Activated T-cell treated with anti-CD3 and anti-CD28 coated beads, Interleukin-2, amount 50 U/mL, for 72 hours (primary cell): Measurements from ENCODE around the gene IFNL2. TPM values are rescaled to one million over a fixed set of nuclear protein-coding genes. Genes with fewer than 3 reads are reported as not detected.
A peak's percentile ranks its signal among the peaks of the same experiment; 100 is the strongest.

Experiments
- ATAC-seq, 2 donors: fragments of 150-1000 bp; cut with Tn5 transposase; replicated peaks in 1 of 2; 2 replicates each; pipeline ENCODE4 v1.10.0; 2021; ENCODE audit warnings: moderate library complexity in 2 of 2, mild to moderate bottlenecking in 1 of 2
- DNase-seq, 2 donors: peaks; one replicate each; pipeline ENCODE4 v3.0.0; 2021 to 2022; ENCODE audit warnings: mixed read lengths in 1 of 2
- H3K27ac Mint-ChIP-seq: one replicate; pipeline ENCODE4 v1.8.0; 2022; ENCODE audit warnings: mild to moderate bottlenecking, moderate library complexity, mixed read lengths
- H3K27me3 Mint-ChIP-seq: one replicate; pipeline ENCODE4 v1.8.0; 2022; ENCODE audit warnings: low read depth, mixed read lengths
- H3K36me3 Mint-ChIP-seq, 2 donors: one replicate each; pipeline ENCODE4 v1.8.0; 2022; ENCODE audit warnings: mixed read lengths in 2 of 2, mild to moderate bottlenecking in 1 of 2; ENCODE audit not compliant: insufficient read depth in 2 of 2
- H3K4me1 Mint-ChIP-seq: one replicate; pipeline ENCODE4 v1.8.0; 2022; ENCODE audit warnings: low read depth, mixed read lengths
- H3K4me3 Mint-ChIP-seq, 2 donors: one replicate each; pipeline ENCODE4 v1.8.0; 2022; ENCODE audit warnings: mild to moderate bottlenecking in 2 of 2, mixed read lengths in 2 of 2, moderate library complexity in 2 of 2
- H3K9me3 Mint-ChIP-seq, 2 donors: one replicate each; pipeline ENCODE4 v1.8.0; 2022; ENCODE audit warnings: mixed read lengths in 2 of 2
- total RNA-seq, 2 donors: library from RNA; stranded (reverse); gene quantifications; one replicate each; pipeline ENCODE4 v1.2.3, GENCODE V29; 2022

Gene IFNL2
- total RNA-seq, 2 donors from 2014 or later = 0.46 TPM; not detected in 1

DNA sequence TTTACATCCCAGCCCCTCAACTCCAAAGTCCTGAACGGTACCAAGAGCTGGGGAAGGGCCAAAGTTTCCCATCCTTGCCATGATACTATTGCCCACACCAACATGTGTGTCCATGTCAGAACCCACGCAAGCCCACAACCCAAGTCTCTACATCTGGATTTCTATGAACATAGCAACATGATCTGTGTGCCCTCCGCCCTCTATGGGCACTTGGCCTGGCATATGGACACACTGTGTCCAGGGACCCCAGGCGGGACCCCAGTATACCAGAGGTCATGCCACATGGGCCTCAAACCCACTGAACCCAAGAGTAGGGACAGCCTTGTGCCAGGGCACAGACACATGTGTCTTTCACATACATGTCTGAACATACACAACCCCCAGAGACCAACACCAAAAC lies 50.5 kb downstream of the IFNL2 start:
- Mint-ChIP-seq H3K27me3 (peaks cover 6% of the 10 kb centered on the region), H3K9me3 (no peaks in the 10 kb centered on the region), H3K27ac (no peak overlapping the region), H3K4me3 (peak overlapping the region; percentile 53 to 81), H3K4me1 (peaks cover 20% of the 10 kb centered on the region), H3K36me3 (no peaks in the 10 kb centered on the region)
- DNase-seq (no peak), ATAC-seq (no peak)

DNA sequence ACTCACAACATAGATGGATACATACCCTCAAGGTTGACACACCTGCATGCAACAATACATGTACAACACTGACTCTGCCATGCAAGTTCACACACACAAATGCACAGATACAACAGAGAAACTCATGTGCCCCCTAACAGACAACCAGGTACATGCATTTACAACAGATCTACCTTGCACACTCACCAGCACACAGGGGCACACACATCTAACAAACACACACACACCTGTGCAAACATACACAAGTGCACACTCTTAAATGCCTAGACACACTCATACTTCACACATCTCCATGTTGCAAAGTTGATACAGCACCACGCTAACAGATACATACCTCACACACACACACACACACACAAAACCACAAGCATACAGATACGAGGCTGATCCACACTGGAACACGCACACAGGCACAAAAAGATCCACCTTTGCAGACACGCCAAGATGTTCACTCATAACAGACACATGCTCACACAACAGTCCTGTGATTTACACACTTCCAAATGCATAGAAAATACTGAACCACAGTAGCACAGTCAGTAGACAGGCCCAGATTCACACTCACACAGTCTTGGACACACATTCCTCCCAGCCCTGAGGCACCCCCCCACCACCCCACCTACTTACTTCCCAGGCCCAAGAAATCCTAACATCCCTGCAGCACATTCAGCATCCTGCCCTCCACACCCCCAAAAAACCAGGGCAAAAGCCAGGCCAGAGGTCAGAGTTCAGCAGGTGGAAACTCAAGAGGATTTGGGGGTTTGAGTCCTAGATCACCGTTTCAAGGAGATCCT lies 51.1 kb downstream of the IFNL2 start:
- ATAC-seq (no peak), DNase-seq (no peak)
- Mint-ChIP-seq H3K9me3 (no peaks in the 10 kb centered on the region), H3K4me3 (peak overlapping the region; percentile 53 to 81), H3K4me1 (peaks cover 20% of the 10 kb centered on the region), H3K27me3 (peaks cover 6% of the 10 kb centered on the region), H3K27ac (no peak overlapping the region), H3K36me3 (no peaks in the 10 kb centered on the region)

Other genes with a start within 250 kb of the IFNL2 start
- gene FBXO27, start 235.8 kb upstream of the IFNL2 start, total RNA-seq = 1 to 10 TPM in 1 of 2 donors, under 1 TPM in 1; 0.86 to 3.7 TPM
- not detected for gene ACP7, start 184.0 kb upstream of the IFNL2 start, total RNA-seq
- 10 to 100 TPM; 12.9 to 17.0 TPM for gene PAK4, start 142.6 kb upstream of the IFNL2 start, total RNA-seq
- not detected for gene NCCRP1, start 71.4 kb upstream of the IFNL2 start, total RNA-seq
- gene SYCN, start 64.1 kb upstream of the IFNL2 start, total RNA-seq = not detected
- under 1 TPM in 1 of 2 donors, not detected in 1; 0.53 TPM for gene IFNL3, start 23.4 kb upstream of the IFNL2 start, total RNA-seq
- gene IFNL4, start 19.5 kb upstream of the IFNL2 start, total RNA-seq = not detected
- gene IFNL1, start 28.0 kb downstream of the IFNL2 start, total RNA-seq = 1 to 10 TPM in 1 of 2 donors, under 1 TPM in 1; 0.29 to 1.7 TPM
- 1 to 10 TPM; 4.5 to 6.7 TPM for gene LRFN1, start 52.5 kb downstream of the IFNL2 start, total RNA-seq
- gene GMFG, start 67.6 kb downstream of the IFNL2 start, total RNA-seq = 100 to 1,000 TPM; 351 to 353 TPM
- 10 to 100 TPM; 59.6 to 63.6 TPM for gene SAMD4B, start 74.0 kb downstream of the IFNL2 start, total RNA-seq
- gene PAF1, start 122.7 kb downstream of the IFNL2 start, total RNA-seq = 10 to 100 TPM; 52.0 TPM
- 10 to 100 TPM; 26.4 to 34.3 TPM for gene MED29, start 123.0 kb downstream of the IFNL2 start, total RNA-seq
- 100 to 1,000 TPM in 1 of 2 donors, 10 to 100 TPM in 1; 81.4 to 108 TPM for gene ZFP36, start 138.5 kb downstream of the IFNL2 start, total RNA-seq
- gene PLEKHG2, start 144.3 kb downstream of the IFNL2 start, total RNA-seq = 10 to 100 TPM; 86.5 to 92.1 TPM
- 1,000 to 10,000 TPM; 3,177 to 3,644 TPM for gene RPS16, start 167.6 kb downstream of the IFNL2 start, total RNA-seq
- 100 to 1,000 TPM; 192 to 201 TPM for gene SUPT5H, start 177.2 kb downstream of the IFNL2 start, total RNA-seq
- gene TIMM50, start 212.4 kb downstream of the IFNL2 start, total RNA-seq = 10 to 100 TPM; 52.4 to 55.8 TPM
- gene DLL3, start 230.6 kb downstream of the IFNL2 start, total RNA-seq = 1 to 10 TPM in 1 of 2 donors, under 1 TPM in 1; 0.72 to 1.1 TPM
- not detected for gene SELENOV, start 246.7 kb downstream of the IFNL2 start, total RNA-seq